ENCODE data around the gene PPP2R5B. TPM values are rescaled to one million over a fixed set of nuclear protein-coding genes. Genes with fewer than 3 reads are reported as not detected.

The PPP2R5B gene
- polyA plus RNA-seq, 1 experiment, result 18.5 TPM

- no peak for DNase-seq (ENCODE audit: low read depth)
These were observed 46.9 kb upstream of the PPP2R5B start for GRCh38 chr11:64877390-64878222.

GRCh38 chr11:64878223-64878493 is 46.3 kb upstream of the PPP2R5B start:
- DNase-seq (ENCODE audit: low read depth), result no peak
- Histone ChIP-seq H3K36me3 (ENCODE audit: control insufficient read depth, insufficient read depth, low read length) (peaks cover 12% of the 10 kb centered on the region), H3K27me3 (ENCODE audit: control insufficient read depth, insufficient read depth, low read length) (no peaks in the 10 kb centered on the region), H3K4me3 (ENCODE audit: low read depth, low read length) (peak overlapping the region; percentile 77)
- no peak for TF ChIP-seq CTCF (IDR thresholded peaks at IDR 0.05; ENCODE audit: insufficient read depth, low read depth, low read length)
- POLR2A ChIA-PET, result interaction anchor here (0.6 kb wide), 2 partner anchors 14 to 30 kb away, joined by 3 read pairs; no protein-coding TSS in a partner anchor
- CTCF ChIA-PET, result interaction anchor here (0.9 to 29.7 kb wide), 6 partner anchors 10 to 232 kb away, joined by 3 to 797 read pairs (median 4); partner anchors contain the start of genes ARL2 and CDC42BPG

More at GRCh38 chr11:64877390-64878222, 46.9 kb upstream of the PPP2R5B start:
- ChIA-PET POLR2A (interaction anchor here (0.6 kb wide), 4 partner anchors 13 to 460 kb away, joined by 3 to 4 read pairs (median 4); no protein-coding TSS in a partner anchor), CTCF (interaction anchor here (0.9 to 29.7 kb wide), 7 partner anchors 11 to 233 kb away, joined by 3 to 797 read pairs (median 4); partner anchors contain the start of genes ARL2 and CDC42BPG)
- H3K4me3 ChIP-seq (ENCODE audit: low read depth, low read length), result peak overlapping the region; percentile 77
- no peaks in the 10 kb centered on the region for H3K27me3 ChIP-seq (ENCODE audit: control insufficient read depth, insufficient read depth, low read length)
- H3K36me3 ChIP-seq (ENCODE audit: control insufficient read depth, insufficient read depth, low read length), result peaks cover 17% of the 10 kb centered on the region
- 0 out of 2 replicates have a peak, but pooled peaks have one; percentile 2 for TF ChIP-seq CTCF (IDR thresholded peaks at IDR 0.05; ENCODE audit: insufficient read depth, low read depth, low read length)

- peak; percentile 71 for TF ChIP-seq CTCF (IDR thresholded peaks at IDR 0.05; ENCODE audit: insufficient read depth, low read depth, low read length)
- Histone ChIP-seq H3K27me3 (ENCODE audit: control insufficient read depth, insufficient read depth, low read length) (no peaks in the 10 kb centered on the region), H3K36me3 (ENCODE audit: control insufficient read depth, insufficient read depth, low read length) (peaks cover 9% of the 10 kb centered on the region), H3K4me3 (ENCODE audit: low read depth, low read length) (peak within 1 kb of the TSS; percentile 77)
- ChIA-PET POLR2A (interaction anchor here (0.6 kb wide), 3 partner anchors 15 to 41 kb away, joined by 3 to 5 read pairs (median 3); no protein-coding TSS in a partner anchor), CTCF (interaction anchor here (0.9 to 29.7 kb wide), 7 partner anchors 10 to 232 kb away, joined by 3 to 797 read pairs (median 4); partner anchors contain the start of genes ARL2 and CDC42BPG)
- peak; percentile 77 for DNase-seq (ENCODE audit: low read depth)
These were observed 45.8 kb upstream of the PPP2R5B start, which contains the start of gene EHD1 for GRCh38 chr11:64878494-64879243. Gene EHD1 (minus strand): TSS chr11:64878621. CDS start chr11:64878464, 157 bp downstream.

- POLR2A ChIA-PET, result interaction anchor here (0.6 kb wide), 1 partner anchor 40 kb away, joined by 5 read pairs; no protein-coding TSS in a partner anchor
- no peaks in the 10 kb centered on the region for H3K27me3 ChIP-seq (ENCODE audit: control insufficient read depth, insufficient read depth, low read length)
These were observed 45.1 kb upstream of the PPP2R5B start for GRCh38 chr11:64879244-64879900.

More at GRCh38 chr11:64879244-64879900, 45.1 kb upstream of the PPP2R5B start:
- Histone ChIP-seq H3K4me3 (ENCODE audit: low read depth, low read length) (peak overlapping the region; percentile 71), H3K36me3 (ENCODE audit: control insufficient read depth, insufficient read depth, low read length) (peaks cover 7% of the 10 kb centered on the region)
- no peak for TF ChIP-seq CTCF (IDR thresholded peaks at IDR 0.05; ENCODE audit: insufficient read depth, low read depth, low read length)
- no peak for DNase-seq (ENCODE audit: low read depth)
- CTCF ChIA-PET, result interaction anchor here (1.2 to 29.7 kb wide), 4 partner anchors 9 to 134 kb away, joined by 3 to 797 read pairs (median 18); partner anchors contain the start of genes ARL2 and CDC42BPG
